Forelimb muscle (tissue), 1 donor: ENCODE results near the gene RPL14. TPM values are rescaled to one million over a fixed set of nuclear protein-coding genes. Genes with fewer than 3 reads are reported as not detected.
"Not testable (repeated sequence)": the region's sequence is repeated elsewhere in the genome, so short reads cannot be mapped to it uniquely, and the experiment has no call there.

Experiments
- DNase-seq: peaks from one replicate; pipeline ENCODE4 v3.0.0-alpha.2; 2013; ENCODE audit warnings: low read depth
- polyA plus RNA-seq: library from polyadenylated mRNA; unstranded; fragments of 120-200 nt; gene quantifications from one replicate; pipeline ENCODE4 v1.2.1, GENCODE V29; 2013; ENCODE audit not compliant: insufficient read length

Gene RPL14
- polyA plus RNA-seq, 1 donor: 2,912 TPM

- DNase-seq: not testable (repeated sequence)
Observed at GRCh38 chr3:40462838-40463237, 5.7 kb downstream of the RPL14 start.

- no peak for DNase-seq
Observed at GRCh38 chr3:40463579-40463978, 6.4 kb downstream of the RPL14 start.

GRCh38 chr3:40464339-40465110, 7.4 kb downstream of the RPL14 start:
- DNase-seq: no peak

GRCh38 chr3:40465111-40465407, 7.9 kb downstream of the RPL14 start:
- DNase-seq: no peak

GRCh38 chr3:40465456-40465855, 8.3 kb downstream of the RPL14 start:
- no peak for DNase-seq

GRCh38 chr3:40468018-40468417, 10.9 kb downstream of the RPL14 start:
- DNase-seq: no peak

- no peak for DNase-seq
Observed at GRCh38 chr3:40470701-40471100, 13.6 kb downstream of the RPL14 start.

- DNase-seq: peak; percentile 72
Observed at GRCh38 chr3:40476478-40477470, 19.6 kb downstream of the RPL14 start, which contains the start of gene ZNF619. TSS of gene ZNF619 (plus strand) at chr3:40477122. CDS start at chr3:40477980, 858 bp downstream.

- DNase-seq: no peak
Observed at GRCh38 chr3:40477666-40478065, 20.5 kb downstream of the RPL14 start.

GRCh38 chr3:40487172-40487571, 30.0 kb downstream of the RPL14 start:
- no peak for DNase-seq

- DNase-seq: no peak
Observed at GRCh38 chr3:40490916-40491315, 33.8 kb downstream of the RPL14 start.

GRCh38 chr3:40494698-40495097, 37.6 kb downstream of the RPL14 start:
- DNase-seq: no peak

- DNase-seq: no peak
Observed at GRCh38 chr3:40497288-40497687, 40.1 kb downstream of the RPL14 start.

GRCh38 chr3:40499952-40500351, 42.8 kb downstream of the RPL14 start:
- no peak for DNase-seq

GRCh38 chr3:40502034-40502433, 44.9 kb downstream of the RPL14 start:
- DNase-seq: no peak

- DNase-seq: no peak
Observed at GRCh38 chr3:40504636-40505430, 47.7 kb downstream of the RPL14 start.

- DNase-seq: no peak
Observed at GRCh38 chr3:40505599-40506462, 48.7 kb downstream of the RPL14 start, which contains the start of gene ZNF620. TSS of gene ZNF620 (plus strand) at chr3:40506039. CDS start at chr3:40506353, 314 bp downstream.

GRCh38 chr3:40511031-40511718, 54.0 kb downstream of the RPL14 start:
- no peak for DNase-seq

GRCh38 chr3:40516201-40516600, 59.1 kb downstream of the RPL14 start:
- no peak for DNase-seq

GRCh38 chr3:40518067-40518466, 60.9 kb downstream of the RPL14 start:
- DNase-seq: no peak
